Measurements from ENCODE around the gene SON. TPM values are rescaled to one million over a fixed set of nuclear protein-coding genes. Genes with fewer than 3 reads are reported as not detected.
"Not testable (repeated sequence)": the region's sequence is repeated elsewhere in the genome, so short reads cannot be mapped to it uniquely, and the experiment has no call there.

The SON gene
- total and polyA plus RNA-seq, 2 of the 13 experiments (the other 11 are each of a cell fraction or from before 2014, with no cell fraction given) = 61.3 to 78.3 TPM

GRCh38 chr21:33576741-33577141 is 33.9 kb downstream of the SON start (continued):
- peak; percentile 89 for TF ChIP-seq SOX5 (CRISPR knock-in tag; IDR thresholded peaks at IDR 0.05; ENCODE audit: borderline replicate concordance)
- not testable (repeated sequence) for TF ChIP-seq SOX6 (IDR thresholded peaks at IDR 0.05)
- peak; percentile 91 for TF ChIP-seq SOX6 (CRISPR knock-in tag; IDR thresholded peaks at IDR 0.05)
- peak; percentile 76; the same call in 1 of the 2 replicates for TF ChIP-seq PITX1 (CRISPR knock-in tag; IDR thresholded peaks at IDR 0.05)
- TF ChIP-seq FOXA1 (IDR thresholded peaks at IDR 0.05) = peak; percentile 74
- peak; percentile 81 for TF ChIP-seq FOXA1 (CRISPR knock-in tag; IDR thresholded peaks at IDR 0.05)
- peak; percentile 16; the same call in 1 of the 2 replicates for TF ChIP-seq ZNF652 (CRISPR knock-in tag; IDR thresholded peaks at IDR 0.05; ENCODE audit: borderline replicate concordance, low read depth)
- TF ChIP-seq FOXK1 (CRISPR knock-in tag; IDR thresholded peaks at IDR 0.05; ENCODE audit: borderline replicate concordance, low read depth) = peak; percentile 78; the same call in 1 of the 2 replicates
- TF ChIP-seq KMT2B (CRISPR knock-in tag; IDR thresholded peaks at IDR 0.05) = 0 out of 2 replicates have a peak, but pooled peaks have one; percentile 53
- TF ChIP-seq HMG20A (CRISPR knock-in tag; IDR thresholded peaks at IDR 0.05; ENCODE audit: borderline replicate concordance) = peak; percentile 93
- TF ChIP-seq SOX13 (IDR thresholded peaks at IDR 0.05) = peak; percentile 75
- TF ChIP-seq SOX13 (CRISPR knock-in tag; conservative IDR thresholded peaks at IDR 0.05 in 1 of 2, IDR thresholded peaks at IDR 0.05 in 1 of 2) = peak in 1 of 2 experiments; percentile 89; a peak in 2 of 4 replicates
- TF ChIP-seq, protein P1, sequence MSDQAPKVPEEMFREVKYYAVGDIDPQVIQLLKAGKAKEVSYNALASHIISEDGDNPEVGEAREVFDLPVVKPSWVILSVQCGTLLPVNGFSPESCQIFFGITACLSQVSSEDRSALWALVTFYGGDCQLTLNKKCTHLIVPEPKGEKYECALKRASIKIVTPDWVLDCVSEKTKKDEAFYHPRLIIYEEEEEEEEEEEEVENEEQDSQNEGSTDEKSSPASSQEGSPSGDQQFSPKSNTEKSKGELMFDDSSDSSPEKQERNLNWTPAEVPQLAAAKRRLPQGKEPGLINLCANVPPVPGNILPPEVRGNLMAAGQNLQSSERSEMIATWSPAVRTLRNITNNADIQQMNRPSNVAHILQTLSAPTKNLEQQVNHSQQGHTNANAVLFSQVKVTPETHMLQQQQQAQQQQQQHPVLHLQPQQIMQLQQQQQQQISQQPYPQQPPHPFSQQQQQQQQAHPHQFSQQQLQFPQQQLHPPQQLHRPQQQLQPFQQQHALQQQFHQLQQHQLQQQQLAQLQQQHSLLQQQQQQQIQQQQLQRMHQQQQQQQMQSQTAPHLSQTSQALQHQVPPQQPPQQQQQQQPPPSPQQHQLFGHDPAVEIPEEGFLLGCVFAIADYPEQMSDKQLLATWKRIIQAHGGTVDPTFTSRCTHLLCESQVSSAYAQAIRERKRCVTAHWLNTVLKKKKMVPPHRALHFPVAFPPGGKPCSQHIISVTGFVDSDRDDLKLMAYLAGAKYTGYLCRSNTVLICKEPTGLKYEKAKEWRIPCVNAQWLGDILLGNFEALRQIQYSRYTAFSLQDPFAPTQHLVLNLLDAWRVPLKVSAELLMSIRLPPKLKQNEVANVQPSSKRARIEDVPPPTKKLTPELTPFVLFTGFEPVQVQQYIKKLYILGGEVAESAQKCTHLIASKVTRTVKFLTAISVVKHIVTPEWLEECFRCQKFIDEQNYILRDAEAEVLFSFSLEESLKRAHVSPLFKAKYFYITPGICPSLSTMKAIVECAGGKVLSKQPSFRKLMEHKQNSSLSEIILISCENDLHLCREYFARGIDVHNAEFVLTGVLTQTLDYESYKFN (CRISPR knock-in tag; conservative IDR thresholded peaks at IDR 0.05) = peak; percentile 89
- TF ChIP-seq TFAP4 (IDR thresholded peaks at IDR 0.05; ENCODE audit: borderline replicate concordance, low read depth) = peak; percentile 63; the same call in 1 of the 2 replicates
- TF ChIP-seq, protein P2, sequence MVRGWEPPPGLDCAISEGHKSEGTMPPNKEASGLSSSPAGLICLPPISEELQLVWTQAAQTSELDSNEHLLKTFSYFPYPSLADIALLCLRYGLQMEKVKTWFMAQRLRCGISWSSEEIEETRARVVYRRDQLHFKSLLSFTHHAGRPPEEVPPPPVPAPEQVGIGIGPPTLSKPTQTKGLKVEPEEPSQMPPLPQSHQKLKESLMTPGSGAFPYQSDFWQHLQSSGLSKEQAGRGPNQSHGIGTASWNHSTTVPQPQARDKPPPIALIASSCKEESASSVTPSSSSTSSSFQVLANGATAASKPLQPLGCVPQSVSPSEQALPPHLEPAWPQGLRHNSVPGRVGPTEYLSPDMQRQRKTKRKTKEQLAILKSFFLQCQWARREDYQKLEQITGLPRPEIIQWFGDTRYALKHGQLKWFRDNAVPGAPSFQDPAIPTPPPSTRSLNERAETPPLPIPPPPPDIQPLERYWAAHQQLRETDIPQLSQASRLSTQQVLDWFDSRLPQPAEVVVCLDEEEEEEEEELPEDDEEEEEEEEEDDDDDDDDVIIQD (CRISPR knock-in tag; IDR thresholded peaks at IDR 0.05; ENCODE audit: low read depth) = 0 out of 2 replicates have a peak, but pooled peaks have one; percentile 36
- TF ChIP-seq ZNF281 (CRISPR knock-in tag; IDR thresholded peaks at IDR 0.05; ENCODE audit: borderline replicate concordance) = peak; percentile 61; the same call in 1 of the 2 replicates
- TF ChIP-seq, protein P3, sequence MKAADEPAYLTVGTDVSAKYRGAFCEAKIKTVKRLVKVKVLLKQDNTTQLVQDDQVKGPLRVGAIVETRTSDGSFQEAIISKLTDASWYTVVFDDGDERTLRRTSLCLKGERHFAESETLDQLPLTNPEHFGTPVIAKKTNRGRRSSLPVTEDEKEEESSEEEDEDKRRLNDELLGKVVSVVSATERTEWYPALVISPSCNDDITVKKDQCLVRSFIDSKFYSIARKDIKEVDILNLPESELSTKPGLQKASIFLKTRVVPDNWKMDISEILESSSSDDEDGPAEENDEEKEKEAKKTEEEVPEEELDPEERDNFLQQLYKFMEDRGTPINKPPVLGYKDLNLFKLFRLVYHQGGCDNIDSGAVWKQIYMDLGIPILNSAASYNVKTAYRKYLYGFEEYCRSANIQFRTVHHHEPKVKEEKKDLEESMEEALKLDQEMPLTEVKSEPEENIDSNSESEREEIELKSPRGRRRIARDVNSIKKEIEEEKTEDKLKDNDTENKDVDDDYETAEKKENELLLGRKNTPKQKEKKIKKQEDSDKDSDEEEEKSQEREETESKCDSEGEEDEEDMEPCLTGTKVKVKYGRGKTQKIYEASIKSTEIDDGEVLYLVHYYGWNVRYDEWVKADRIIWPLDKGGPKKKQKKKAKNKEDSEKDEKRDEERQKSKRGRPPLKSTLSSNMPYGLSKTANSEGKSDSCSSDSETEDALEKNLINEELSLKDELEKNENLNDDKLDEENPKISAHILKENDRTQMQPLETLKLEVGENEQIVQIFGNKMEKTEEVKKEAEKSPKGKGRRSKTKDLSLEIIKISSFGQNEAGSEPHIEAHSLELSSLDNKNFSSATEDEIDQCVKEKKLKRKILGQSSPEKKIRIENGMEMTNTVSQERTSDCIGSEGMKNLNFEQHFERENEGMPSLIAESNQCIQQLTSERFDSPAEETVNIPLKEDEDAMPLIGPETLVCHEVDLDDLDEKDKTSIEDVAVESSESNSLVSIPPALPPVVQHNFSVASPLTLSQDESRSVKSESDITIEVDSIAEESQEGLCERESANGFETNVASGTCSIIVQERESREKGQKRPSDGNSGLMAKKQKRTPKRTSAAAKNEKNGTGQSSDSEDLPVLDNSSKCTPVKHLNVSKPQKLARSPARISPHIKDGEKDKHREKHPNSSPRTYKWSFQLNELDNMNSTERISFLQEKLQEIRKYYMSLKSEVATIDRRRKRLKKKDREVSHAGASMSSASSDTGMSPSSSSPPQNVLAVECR (CRISPR knock-in tag; IDR thresholded peaks at IDR 0.05; ENCODE audit: borderline replicate concordance) = peak; percentile 43; the same call in 1 of the 2 replicates

Data from HepG2 (cell line).